GM12878 (cell line): Measurements from ENCODE around the gene FAM227B. TPM values are rescaled to one million over a fixed set of nuclear protein-coding genes. Genes with fewer than 3 reads are reported as not detected.
A peak's percentile ranks its signal among the peaks of the same experiment; 100 is the strongest.

Source experiments
- ATAC-seq: fragments of 200-7000 bp; cut with Tn5 transposase; 3 replicates; pipeline ENCODE4 v1.9.1; 2020; ENCODE audit warnings: mild to moderate bottlenecking, moderate library complexity
- BruUV-seq: library from RNA; stranded (reverse); fragments of 400-500 nt; replicated peaks from 2 replicates; lab custom pipeline; 2021; lab: Mats Ljungman, UMichigan
- CTCF ChIA-PET: fragments of 300-600 bp; sonication (Branson Sonifier 250); formaldehyde crosslinking; extraction: SDS; loops from one replicate; lab custom pipeline; 2021; ENCODE audit warnings: inconsistent platforms; lab: Yijun Ruan, JAX
- POLR2A ChIA-PET: fragments of 350-600 bp; formaldehyde crosslinking; extraction: SDS; loops from one replicate; lab custom pipeline; 2021; ENCODE audit warnings: inconsistent platforms; lab: Charles Lee
- RAD21 ChIA-PET: fragments of 300-600 bp; sonication (Branson Sonifier 250); formaldehyde crosslinking; loops from one replicate; lab custom pipeline; 2023; ENCODE audit warnings: antibody characterized with exemption; ENCODE audit not compliant: unreplicated experiment; lab: Charles Lee
- SMC1A ChIA-PET: fragments of 300-600 bp; sonication (Branson Sonifier 250); formaldehyde crosslinking; loops from one replicate; lab custom pipeline; 2023; ENCODE audit not compliant: unreplicated experiment, uncharacterized antibody; lab: Charles Lee
- DNase-seq: peaks from one replicate; pipeline ENCODE4 v3.0.0-alpha.2; 2011; ENCODE audit warnings: low read depth, low spot score
- FAIRE-seq: peaks from 3 replicates; lab custom pipeline; 2011; peaks lifted over from hg19 to GRCh38; lab: Jason Lieb, UNC
- H2AFZ ChIP-seq: 2 replicates; pipeline ENCODE4 v1.6.0; 2011; ENCODE audit warnings: low read depth, low read length, control low read depth; ENCODE audit not compliant: control insufficient read depth
- H3K27ac ChIP-seq: 2 replicates; pipeline ENCODE4 v1.5.1; 2011; ENCODE audit warnings: control low read depth; ENCODE audit not compliant: control insufficient read depth, insufficient read depth
- H3K27me3 ChIP-seq, 2 experiments: replicated peaks in 1 of 2; 2 replicates each; pipeline versions ENCODE4 v1.6.0 to v1.6.1; 2011; ENCODE audit warnings: low read length in 1 of 2; ENCODE audit not compliant: control insufficient read depth in 2 of 2, insufficient read depth in 2 of 2
- H3K36me3 ChIP-seq, 2 experiments: 2 replicates each; pipeline ENCODE4 v1.5.1; 2011; ENCODE audit warnings: low read length in 1 of 2; ENCODE audit not compliant: control insufficient read depth in 2 of 2, insufficient read depth in 2 of 2
- H3K4me1 ChIP-seq: 2 replicates; pipeline ENCODE4 v1.6.1; 2011; ENCODE audit warnings: mild to moderate bottlenecking, low read length, moderate library complexity, mixed read lengths; ENCODE audit not compliant: control insufficient read depth, insufficient read depth
- H3K4me2 ChIP-seq: 2 replicates; pipeline ENCODE4 v1.6.0; 2011; ENCODE audit warnings: control low read depth; ENCODE audit not compliant: control insufficient read depth, insufficient read depth
- H3K4me3 ChIP-seq: fragments of 200-600 bp; sonication (generic); 2 replicates; pipeline ENCODE4 v1.5.1; 2016
- H3K79me2 ChIP-seq: 2 replicates; pipeline ENCODE4 v1.6.0; 2011; ENCODE audit warnings: low read length; ENCODE audit not compliant: control insufficient read depth, insufficient read depth
- H3K9ac ChIP-seq: 2 replicates; pipeline ENCODE4 v1.8.0; 2011; ENCODE audit warnings: low read length, control low read depth, mixed read lengths; ENCODE audit not compliant: control insufficient read depth, insufficient read depth
- H3K9me3 ChIP-seq: replicated peaks from 3 replicates; pipeline ENCODE4 v1.5.1; 2011; ENCODE audit warnings: mild to moderate bottlenecking, low read length; ENCODE audit not compliant: control insufficient read depth, insufficient read depth
- H4K20me1 ChIP-seq: 2 replicates; pipeline ENCODE4 v1.6.0; 2011; ENCODE audit not compliant: control insufficient read depth, insufficient read depth
- RAD21 ChIP-seq: IDR thresholded peaks from 2 replicates; pipeline ENCODE4 v1.6.1; 2011; ENCODE audit warnings: mild to moderate bottlenecking, low read depth, low read length, moderate library complexity; ENCODE audit not compliant: insufficient read depth
- SMC3 ChIP-seq: IDR thresholded peaks from 2 replicates; pipeline ENCODE4 v1.6.1; 2011; ENCODE audit warnings: low read length, improper control_type of control experiment, borderline replicate concordance
- WGBS: methylation state at CpG from one replicate; pipeline ENCODE4 v1.1.6; 2016; ENCODE audit warnings: low lambda C conversion rate; ENCODE audit not compliant: insufficient replicate concordance, insufficient coverage; ENCODE audit errors: missing lambda C conversion rate; 5-methylcytosine and 5-hydroxymethylcytosine counted together
- in situ Hi-C: fragments of 300-500 bp; cut with MboI; formaldehyde crosslinking; loops from 9 replicates; pipeline ENCODE4 v1.14.3; 2018; ENCODE audit warnings: mixed read lengths
- intact Hi-C: fragments of 100-400 bp; cut with micrococcal nuclease; formaldehyde crosslinking; loops from one replicate; pipeline ENCODE4 v1.14.2; 2022; ENCODE audit not compliant: unreplicated experiment
- polyA plus RNA-seq, 11 experiments: library from polyadenylated mRNA; depleted of rRNA in 4 of 11; unstranded in 6 of 11; stranded (reverse) in 5 of 11; fragments of >200 nt; fragmentation: Nextera tagmentation in 4 of 11; fragmentation: Illumina TruSeq in 1 of 11; extraction: Ambion mirVana in 4 of 11; extraction: Trizol in 1 of 11; gene quantifications; 1 replicate in 1 of 11; 2 replicates in 10 of 11; pipeline versions ENCODE4 v1.2.1 to v1.2.3, GENCODE V29; 2011 to 2016; ENCODE audit warnings: inconsistent platforms in 2 of 11, missing spikeins in 2 of 11, low read depth in 1 of 11
- total RNA-seq, 4 experiments: library from RNA; depleted of rRNA in 3 of 4; stranded (reverse); fragments of >200 nt in 3 of 4; fragmentation: Illumina TruSeq in 1 of 4; extraction: Trizol in 1 of 4; gene quantifications; 2 replicates each; pipeline versions ENCODE4 v1.2.1 to v1.2.3, GENCODE V29; 2013 to 2021
- TF ChIP-seq, protein P1 (sequence below): IDR thresholded peaks from 2 replicates; pipeline ENCODE4 v1.6.1; 2012; ENCODE audit warnings: improper control_type of control experiment, low read depth, low read length; ENCODE audit not compliant: insufficient replicate concordance
- TF ChIP-seq, protein P2 (sequence below), 3 experiments: IDR thresholded peaks in 2 of 3; conservative IDR thresholded peaks in 1 of 3; 2 replicates each; pipeline ENCODE4 v1.5.1; 2011; ENCODE audit warnings: low read depth in 3 of 3, low read length in 3 of 3, mild to moderate bottlenecking in 3 of 3, control low read depth in 2 of 3, moderate library complexity in 2 of 3, inconsistent platforms in 1 of 3, mixed read lengths in 1 of 3; ENCODE audit not compliant: control insufficient read depth in 2 of 3, insufficient read depth in 1 of 3; ENCODE audit errors: extremely low read depth in 1 of 3

The FAM227B gene
- total and polyA plus RNA-seq, 10 of the 15 experiments (the other 5 are each of a cell fraction or from before 2014, with no cell fraction given), result 3.9 to 12.6 (median 6.9) TPM

DNA sequence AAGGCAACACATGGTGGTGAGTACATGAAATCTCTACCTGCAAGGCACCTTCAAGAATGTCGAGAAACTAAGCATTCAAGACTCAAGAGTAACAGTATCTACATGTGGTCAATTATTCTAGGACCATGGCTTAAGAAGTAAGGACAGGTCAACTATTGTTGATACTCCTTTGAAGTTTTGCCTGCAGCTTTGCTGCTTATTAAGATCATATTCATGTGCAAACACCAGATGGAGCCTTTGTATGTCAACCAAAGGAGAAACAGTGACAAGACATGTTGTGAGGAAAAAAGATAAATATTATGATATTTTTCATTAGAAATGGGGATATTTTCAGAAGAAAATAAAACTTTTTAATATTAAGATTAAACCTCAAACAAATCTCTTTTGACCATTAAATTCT is 249.8 kb downstream of the FAM227B start:
- no peak overlapping the region for H3K27ac ChIP-seq
- DNase-seq (no peak), FAIRE-seq (peak; percentile 41), ATAC-seq (no peak)
- no peaks in the 10 kb centered on the region for H3K4me1 ChIP-seq
- TF ChIP-seq RAD21, result peak; percentile 32
- peak; percentile 13; the same call in 1 of the 2 replicates for TF ChIP-seq SMC3
- TF ChIP-seq, protein P1, sequence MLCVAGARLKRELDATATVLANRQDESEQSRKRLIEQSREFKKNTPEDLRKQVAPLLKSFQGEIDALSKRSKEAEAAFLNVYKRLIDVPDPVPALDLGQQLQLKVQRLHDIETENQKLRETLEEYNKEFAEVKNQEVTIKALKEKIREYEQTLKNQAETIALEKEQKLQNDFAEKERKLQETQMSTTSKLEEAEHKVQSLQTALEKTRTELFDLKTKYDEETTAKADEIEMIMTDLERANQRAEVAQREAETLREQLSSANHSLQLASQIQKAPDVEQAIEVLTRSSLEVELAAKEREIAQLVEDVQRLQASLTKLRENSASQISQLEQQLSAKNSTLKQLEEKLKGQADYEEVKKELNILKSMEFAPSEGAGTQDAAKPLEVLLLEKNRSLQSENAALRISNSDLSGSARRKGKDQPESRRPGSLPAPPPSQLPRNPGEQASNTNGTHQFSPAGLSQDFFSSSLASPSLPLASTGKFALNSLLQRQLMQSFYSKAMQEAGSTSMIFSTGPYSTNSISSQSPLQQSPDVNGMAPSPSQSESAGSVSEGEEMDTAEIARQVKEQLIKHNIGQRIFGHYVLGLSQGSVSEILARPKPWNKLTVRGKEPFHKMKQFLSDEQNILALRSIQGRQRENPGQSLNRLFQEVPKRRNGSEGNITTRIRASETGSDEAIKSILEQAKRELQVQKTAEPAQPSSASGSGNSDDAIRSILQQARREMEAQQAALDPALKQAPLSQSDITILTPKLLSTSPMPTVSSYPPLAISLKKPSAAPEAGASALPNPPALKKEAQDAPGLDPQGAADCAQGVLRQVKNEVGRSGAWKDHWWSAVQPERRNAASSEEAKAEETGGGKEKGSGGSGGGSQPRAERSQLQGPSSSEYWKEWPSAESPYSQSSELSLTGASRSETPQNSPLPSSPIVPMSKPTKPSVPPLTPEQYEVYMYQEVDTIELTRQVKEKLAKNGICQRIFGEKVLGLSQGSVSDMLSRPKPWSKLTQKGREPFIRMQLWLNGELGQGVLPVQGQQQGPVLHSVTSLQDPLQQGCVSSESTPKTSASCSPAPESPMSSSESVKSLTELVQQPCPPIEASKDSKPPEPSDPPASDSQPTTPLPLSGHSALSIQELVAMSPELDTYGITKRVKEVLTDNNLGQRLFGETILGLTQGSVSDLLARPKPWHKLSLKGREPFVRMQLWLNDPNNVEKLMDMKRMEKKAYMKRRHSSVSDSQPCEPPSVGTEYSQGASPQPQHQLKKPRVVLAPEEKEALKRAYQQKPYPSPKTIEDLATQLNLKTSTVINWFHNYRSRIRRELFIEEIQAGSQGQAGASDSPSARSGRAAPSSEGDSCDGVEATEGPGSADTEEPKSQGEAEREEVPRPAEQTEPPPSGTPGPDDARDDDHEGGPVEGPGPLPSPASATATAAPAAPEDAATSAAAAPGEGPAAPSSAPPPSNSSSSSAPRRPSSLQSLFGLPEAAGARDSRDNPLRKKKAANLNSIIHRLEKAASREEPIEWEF, result no peak
- TF ChIP-seq, protein P2, sequence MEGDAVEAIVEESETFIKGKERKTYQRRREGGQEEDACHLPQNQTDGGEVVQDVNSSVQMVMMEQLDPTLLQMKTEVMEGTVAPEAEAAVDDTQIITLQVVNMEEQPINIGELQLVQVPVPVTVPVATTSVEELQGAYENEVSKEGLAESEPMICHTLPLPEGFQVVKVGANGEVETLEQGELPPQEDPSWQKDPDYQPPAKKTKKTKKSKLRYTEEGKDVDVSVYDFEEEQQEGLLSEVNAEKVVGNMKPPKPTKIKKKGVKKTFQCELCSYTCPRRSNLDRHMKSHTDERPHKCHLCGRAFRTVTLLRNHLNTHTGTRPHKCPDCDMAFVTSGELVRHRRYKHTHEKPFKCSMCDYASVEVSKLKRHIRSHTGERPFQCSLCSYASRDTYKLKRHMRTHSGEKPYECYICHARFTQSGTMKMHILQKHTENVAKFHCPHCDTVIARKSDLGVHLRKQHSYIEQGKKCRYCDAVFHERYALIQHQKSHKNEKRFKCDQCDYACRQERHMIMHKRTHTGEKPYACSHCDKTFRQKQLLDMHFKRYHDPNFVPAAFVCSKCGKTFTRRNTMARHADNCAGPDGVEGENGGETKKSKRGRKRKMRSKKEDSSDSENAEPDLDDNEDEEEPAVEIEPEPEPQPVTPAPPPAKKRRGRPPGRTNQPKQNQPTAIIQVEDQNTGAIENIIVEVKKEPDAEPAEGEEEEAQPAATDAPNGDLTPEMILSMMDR (IDR thresholded peaks at IDR 0.05 in 2 of 3, conservative IDR thresholded peaks at IDR 0.05 in 1 of 3; ENCODE audit: control insufficient read depth in 2 of 3, extremely low read depth in 1 of 3, insufficient read depth in 1 of 3, low read depth in 3 of 3, low read length in 3 of 3), result peak in 1 of 3 experiments; percentile 2; a peak in 1 of 6 replicates
- RAD21 ChIA-PET, result interaction anchor here (0.7 kb wide), 1 partner anchor 633 kb away, joined by 3 read pairs; no protein-coding TSS in a partner anchor
- no peak overlapping the region for H3K4me3 ChIP-seq
- H3K79me2 ChIP-seq, result no peaks in the 10 kb centered on the region
- POLR2A ChIA-PET, result no interaction called here
- intact Hi-C loops, result no loop called here
- H4K20me1 ChIP-seq, result no peaks in the 10 kb centered on the region
- in situ Hi-C loops, result no loop called here
- BruUV-seq, result no TSS peak
- H2AFZ ChIP-seq, result no peak overlapping the region
- SMC1A ChIA-PET, result no interaction called here
- no peaks in the 10 kb centered on the region for H3K9me3 ChIP-seq
- no peaks in the 10 kb centered on the region for H3K36me3 ChIP-seq
- 35% methylated on average over 1 of the region's 1 CpG for WGBS
- H3K27me3 ChIP-seq, result no peaks in the 10 kb centered on the region
- H3K4me2 ChIP-seq, result no peak overlapping the region
- CTCF ChIA-PET, result interaction anchor here (1.2 kb wide), 1 partner anchor 15 kb away, joined by 3 read pairs; no protein-coding TSS in a partner anchor
- no peak overlapping the region for H3K9ac ChIP-seq
